Measurements from ENCODE around the gene FYB2. TPM values are rescaled to one million over a fixed set of nuclear protein-coding genes. Genes with fewer than 3 reads are reported as not detected.
A peak's percentile ranks its signal among the peaks of the same experiment; 100 is the strongest.

Gene FYB2
- total RNA-seq, 2 experiments from 2014 or later, result not detected

GRCh38 chr1:56709269-56709880, 109.8 kb downstream of the FYB2 start:
- peak; percentile 33 for ATAC-seq (ENCODE audit: low read depth)
- DNase-seq, result no peak
- H3K27ac Mint-ChIP-seq, result no peak overlapping the region
- POLR2A ChIA-PET, result no interaction called here
- H3K27me3 Mint-ChIP-seq, result peaks cover 11% of the 10 kb centered on the region
- no peaks in the 10 kb centered on the region for H3K9me3 Mint-ChIP-seq
- H3K4me1 Mint-ChIP-seq, result no peaks in the 10 kb centered on the region
- no peak overlapping the region for H3K4me3 Mint-ChIP-seq
- H3K36me3 Mint-ChIP-seq, result no peaks in the 10 kb centered on the region

GRCh38 chr1:56707379-56707778, 111.8 kb downstream of the FYB2 start:
- H3K9me3 Mint-ChIP-seq, result no peaks in the 10 kb centered on the region
- ATAC-seq (ENCODE audit: low read depth) (no peak), DNase-seq (no peak)
- H3K36me3 Mint-ChIP-seq, result no peaks in the 10 kb centered on the region
- H3K4me1 Mint-ChIP-seq, result no peaks in the 10 kb centered on the region
- peaks cover 9% of the 10 kb centered on the region for H3K27me3 Mint-ChIP-seq
- POLR2A ChIA-PET, result no interaction called here
- H3K4me3 Mint-ChIP-seq, result no peak overlapping the region
- H3K27ac Mint-ChIP-seq, result no peak overlapping the region

GRCh38 chr1:56703747-56704146, 115.5 kb downstream of the FYB2 start:
- Mint-ChIP-seq H3K4me3 (no peak overlapping the region), H3K36me3 (no peaks in the 10 kb centered on the region), H3K4me1 (no peaks in the 10 kb centered on the region), H3K27ac (no peak overlapping the region), H3K27me3 (peaks cover 2% of the 10 kb centered on the region), H3K9me3 (no peaks in the 10 kb centered on the region)
- ATAC-seq (ENCODE audit: low read depth) (no peak), DNase-seq (no peak)
- POLR2A ChIA-PET, result no interaction called here

GRCh38 chr1:56696663-56697062, 122.5 kb downstream of the FYB2 start:
- Mint-ChIP-seq H3K27ac (no peak overlapping the region), H3K4me3 (no peak overlapping the region), H3K9me3 (no peaks in the 10 kb centered on the region), H3K27me3 (no peaks in the 10 kb centered on the region), H3K4me1 (no peaks in the 10 kb centered on the region), H3K36me3 (no peaks in the 10 kb centered on the region)
- ATAC-seq (ENCODE audit: low read depth) (no peak), DNase-seq (no peak)
- POLR2A ChIA-PET, result no interaction called here

GRCh38 chr1:56688522-56689026, 130.6 kb downstream of the FYB2 start:
- Mint-ChIP-seq H3K9me3 (no peaks in the 10 kb centered on the region), H3K4me3 (no peak overlapping the region), H3K4me1 (no peaks in the 10 kb centered on the region), H3K27ac (no peak overlapping the region), H3K36me3 (no peaks in the 10 kb centered on the region), H3K27me3 (no peaks in the 10 kb centered on the region)
- POLR2A ChIA-PET, result no interaction called here
- DNase-seq, result no peak
- ATAC-seq (ENCODE audit: low read depth), result no peak

- POLR2A ChIA-PET, result no interaction called here
- Mint-ChIP-seq H3K36me3 (no peaks in the 10 kb centered on the region), H3K27me3 (no peaks in the 10 kb centered on the region), H3K9me3 (no peaks in the 10 kb centered on the region), H3K27ac (no peak overlapping the region), H3K4me3 (no peak overlapping the region), H3K4me1 (no peaks in the 10 kb centered on the region)
- ATAC-seq (ENCODE audit: low read depth) (no peak), DNase-seq (no peak)
Observed at GRCh38 chr1:56686169-56686568, 133.0 kb downstream of the FYB2 start.

GRCh38 chr1:56683569-56683968, 135.6 kb downstream of the FYB2 start:
- POLR2A ChIA-PET, result no interaction called here
- Mint-ChIP-seq H3K27me3 (no peaks in the 10 kb centered on the region), H3K27ac (no peak overlapping the region), H3K36me3 (no peaks in the 10 kb centered on the region), H3K4me3 (no peak overlapping the region), H3K4me1 (no peaks in the 10 kb centered on the region), H3K9me3 (peaks cover 4% of the 10 kb centered on the region)
- no peak for ATAC-seq (ENCODE audit: low read depth)
- no peak for DNase-seq

- Mint-ChIP-seq H3K4me1 (no peaks in the 10 kb centered on the region), H3K27me3 (no peaks in the 10 kb centered on the region), H3K9me3 (peaks cover 4% of the 10 kb centered on the region), H3K27ac (no peak overlapping the region), H3K36me3 (no peaks in the 10 kb centered on the region), H3K4me3 (no peak overlapping the region)
- DNase-seq (no peak), ATAC-seq (ENCODE audit: low read depth) (no peak)
- POLR2A ChIA-PET, result no interaction called here
Observed at GRCh38 chr1:56676571-56677035, 142.6 kb downstream of the FYB2 start.

- POLR2A ChIA-PET, result no interaction called here
- Mint-ChIP-seq H3K27me3 (no peaks in the 10 kb centered on the region), H3K4me3 (no peak overlapping the region), H3K27ac (no peak overlapping the region), H3K4me1 (no peaks in the 10 kb centered on the region), H3K36me3 (no peaks in the 10 kb centered on the region), H3K9me3 (peaks cover 4% of the 10 kb centered on the region)
- ATAC-seq (ENCODE audit: low read depth) (no peak), DNase-seq (no peak)
Observed at GRCh38 chr1:56675763-56676162, 143.4 kb downstream of the FYB2 start.

GRCh38 chr1:56672579-56672978, 146.6 kb downstream of the FYB2 start:
- no peak overlapping the region for H3K4me3 Mint-ChIP-seq
- no peaks in the 10 kb centered on the region for H3K27me3 Mint-ChIP-seq
- no peaks in the 10 kb centered on the region for H3K9me3 Mint-ChIP-seq
- no peak overlapping the region for H3K27ac Mint-ChIP-seq
- ATAC-seq (ENCODE audit: low read depth) (no peak), DNase-seq (no peak)
- no peaks in the 10 kb centered on the region for H3K4me1 Mint-ChIP-seq
- no peaks in the 10 kb centered on the region for H3K36me3 Mint-ChIP-seq
- POLR2A ChIA-PET, result no interaction called here

GRCh38 chr1:56671542-56671941, 147.7 kb downstream of the FYB2 start:
- ATAC-seq (ENCODE audit: low read depth) (no peak), DNase-seq (no peak)
- H3K36me3 Mint-ChIP-seq, result no peaks in the 10 kb centered on the region
- no peaks in the 10 kb centered on the region for H3K27me3 Mint-ChIP-seq
- no peaks in the 10 kb centered on the region for H3K9me3 Mint-ChIP-seq
- POLR2A ChIA-PET, result no interaction called here
- H3K27ac Mint-ChIP-seq, result no peak overlapping the region
- H3K4me1 Mint-ChIP-seq, result no peaks in the 10 kb centered on the region
- no peak overlapping the region for H3K4me3 Mint-ChIP-seq

GRCh38 chr1:56671085-56671484, 148.1 kb downstream of the FYB2 start:
- ATAC-seq (ENCODE audit: low read depth) (no peak), DNase-seq (no peak)
- H3K9me3 Mint-ChIP-seq, result no peaks in the 10 kb centered on the region
- H3K36me3 Mint-ChIP-seq, result no peaks in the 10 kb centered on the region
- POLR2A ChIA-PET, result no interaction called here
- H3K27me3 Mint-ChIP-seq, result no peaks in the 10 kb centered on the region
- H3K4me3 Mint-ChIP-seq, result no peak overlapping the region
- no peaks in the 10 kb centered on the region for H3K4me1 Mint-ChIP-seq
- H3K27ac Mint-ChIP-seq, result no peak overlapping the region

GRCh38 chr1:56670350-56670749, 148.9 kb downstream of the FYB2 start:
- Mint-ChIP-seq H3K4me1 (no peaks in the 10 kb centered on the region), H3K4me3 (no peak overlapping the region), H3K9me3 (no peaks in the 10 kb centered on the region), H3K36me3 (no peaks in the 10 kb centered on the region), H3K27ac (no peak overlapping the region), H3K27me3 (no peaks in the 10 kb centered on the region)
- POLR2A ChIA-PET, result no interaction called here
- ATAC-seq (ENCODE audit: low read depth), result no peak
- no peak for DNase-seq
